Measurements from ENCODE around the gene GNPDA2.
"Not testable (repeated sequence)": the region's sequence is repeated elsewhere in the genome, so short reads cannot be mapped to it uniquely, and the experiment has no call there.

Gene GNPDA2

GRCh38 chr4:44738615-44739014, 12.3 kb upstream of the GNPDA2 start:
- Histone ChIP-seq H3K79me2 (ENCODE audit: control insufficient read depth, low read length) (no peaks in the 10 kb centered on the region), H3K27ac (ENCODE audit: low read depth, low read length) (no peak overlapping the region), H3F3A (ENCODE audit: control insufficient read depth, insufficient read depth) (no peaks in the 10 kb centered on the region), H3K4me1 (ENCODE audit: control insufficient read depth, low read length) (peaks cover 7% of the 10 kb centered on the region), H4K20me1 (ENCODE audit: control insufficient read depth, insufficient read depth, low read depth, low read length) (no peaks in the 10 kb centered on the region), H3K36me3 (ENCODE audit: control insufficient read depth, low read length) (no peaks in the 10 kb centered on the region), H3K9me3 (ENCODE audit: control insufficient read depth, insufficient read depth, low read length) (no peaks in the 10 kb centered on the region), H3K9me2 (replicated peaks; ENCODE audit: control insufficient read depth, low read length) (no peaks in the 10 kb centered on the region), H3K27me3 (ENCODE audit: control insufficient read depth, low read length) (no peaks in the 10 kb centered on the region), H3K4me2 (ENCODE audit: low read length) (no peak overlapping the region), H3K4me3 (ENCODE audit: low read length) (no peak overlapping the region)
- TF ChIP-seq EZH2phosphoT487 (IDR thresholded peaks at IDR 0.05; ENCODE audit: borderline replicate concordance, low read length) (no peak), CTCF (IDR thresholded peaks at IDR 0.05; ENCODE audit: low read depth, low read length, poor library complexity, severe bottlenecking) (no peak)

- Histone ChIP-seq H3K27me3 (ENCODE audit: control insufficient read depth, low read length) (no peaks in the 10 kb centered on the region), H3F3A (ENCODE audit: control insufficient read depth, insufficient read depth) (no peaks in the 10 kb centered on the region), H3K4me1 (ENCODE audit: control insufficient read depth, low read length) (peaks cover 7% of the 10 kb centered on the region), H3K36me3 (ENCODE audit: control insufficient read depth, low read length) (no peaks in the 10 kb centered on the region), H3K9me3 (ENCODE audit: control insufficient read depth, insufficient read depth, low read length) (no peaks in the 10 kb centered on the region), H3K27ac (ENCODE audit: low read depth, low read length) (no peak overlapping the region), H3K79me2 (ENCODE audit: control insufficient read depth, low read length) (no peaks in the 10 kb centered on the region), H3K9me2 (replicated peaks; ENCODE audit: control insufficient read depth, low read length) (no peaks in the 10 kb centered on the region), H4K20me1 (ENCODE audit: control insufficient read depth, insufficient read depth, low read depth, low read length) (no peaks in the 10 kb centered on the region), H3K4me3 (ENCODE audit: low read length) (no peak overlapping the region), H3K4me2 (ENCODE audit: low read length) (no peak overlapping the region)
- TF ChIP-seq EZH2phosphoT487 (IDR thresholded peaks at IDR 0.05; ENCODE audit: borderline replicate concordance, low read length): no peak
- TF ChIP-seq CTCF (IDR thresholded peaks at IDR 0.05; ENCODE audit: low read depth, low read length, poor library complexity, severe bottlenecking): no peak
Measured at GRCh38 chr4:44736900-44737299, 10.5 kb upstream of the GNPDA2 start.

GRCh38 chr4:44728694-44729093, 2.3 kb upstream of the GNPDA2 start:
- not testable (repeated sequence) for H3K27ac ChIP-seq (ENCODE audit: low read depth, low read length); H4K20me1 ChIP-seq (ENCODE audit: control insufficient read depth, insufficient read depth, low read depth, low read length); H3K9me3 ChIP-seq (ENCODE audit: control insufficient read depth, insufficient read depth, low read length); H3K4me3 ChIP-seq (ENCODE audit: low read length); H3F3A ChIP-seq (ENCODE audit: control insufficient read depth, insufficient read depth); H3K4me2 ChIP-seq (ENCODE audit: low read length); H3K9me2 ChIP-seq (replicated peaks; ENCODE audit: control insufficient read depth, low read length); H3K36me3 ChIP-seq (ENCODE audit: control insufficient read depth, low read length); H3K27me3 ChIP-seq (ENCODE audit: control insufficient read depth, low read length)
- peaks cover 15% of the 10 kb centered on the region for H3K4me1 ChIP-seq (ENCODE audit: control insufficient read depth, low read length)
- H3K79me2 ChIP-seq (ENCODE audit: control insufficient read depth, low read length): peaks cover 28% of the 10 kb centered on the region

- Histone ChIP-seq H3K4me2 (ENCODE audit: low read length) (no peak overlapping the region), H4K20me1 (ENCODE audit: control insufficient read depth, insufficient read depth, low read depth, low read length) (no peaks in the 10 kb centered on the region; the same call in 1 of the 2 replicates), H3K27ac (ENCODE audit: low read depth, low read length) (no peak overlapping the region), H3K79me2 (ENCODE audit: control insufficient read depth, low read length) (peaks cover 39% of the 10 kb centered on the region), H3K27me3 (ENCODE audit: control insufficient read depth, low read length) (no peaks in the 10 kb centered on the region), H3K36me3 (ENCODE audit: control insufficient read depth, low read length) (no peaks in the 10 kb centered on the region), H3K4me1 (ENCODE audit: control insufficient read depth, low read length) (peaks cover 15% of the 10 kb centered on the region), H3F3A (ENCODE audit: control insufficient read depth, insufficient read depth) (no peaks in the 10 kb centered on the region), H3K9me3 (ENCODE audit: control insufficient read depth, insufficient read depth, low read length) (no peaks in the 10 kb centered on the region), H3K9me2 (replicated peaks; ENCODE audit: control insufficient read depth, low read length) (no peaks in the 10 kb centered on the region), H3K4me3 (ENCODE audit: low read length) (no peak overlapping the region)
- TF ChIP-seq EZH2phosphoT487 (IDR thresholded peaks at IDR 0.05; ENCODE audit: borderline replicate concordance, low read length): no peak
- TF ChIP-seq CTCF (IDR thresholded peaks at IDR 0.05; ENCODE audit: low read depth, low read length, poor library complexity, severe bottlenecking): no peak
Measured at GRCh38 chr4:44727471-44727870, 1.1 kb upstream of the GNPDA2 start.
